ENCODE measurements around the gene SDF4.

GRCh38 chr1:1231400-1232207, at the start of gene SDF4:
- TF ChIP-seq CTCF (IDR thresholded peaks at IDR 0.05; ENCODE audit: low read depth, low read length) (no peak), EZH2phosphoT487 (IDR thresholded peaks at IDR 0.05; ENCODE audit: low read depth) (no peak)

Measured in OCI-LY3 (cell line).